NCI-H1105 treated with DMSO at 0.1 percent for 48 hours (cell line): ENCODE measurements around the gene EP400.

Source experiments
- DNase-seq: peaks from one replicate; lab custom pipeline; 2025; lab: John Stamatoyannopoulos, UW

Gene EP400

GRCh38 chr12:131988054-131988796, 38.5 kb downstream of the EP400 start:
- no peak for DNase-seq

DNA sequence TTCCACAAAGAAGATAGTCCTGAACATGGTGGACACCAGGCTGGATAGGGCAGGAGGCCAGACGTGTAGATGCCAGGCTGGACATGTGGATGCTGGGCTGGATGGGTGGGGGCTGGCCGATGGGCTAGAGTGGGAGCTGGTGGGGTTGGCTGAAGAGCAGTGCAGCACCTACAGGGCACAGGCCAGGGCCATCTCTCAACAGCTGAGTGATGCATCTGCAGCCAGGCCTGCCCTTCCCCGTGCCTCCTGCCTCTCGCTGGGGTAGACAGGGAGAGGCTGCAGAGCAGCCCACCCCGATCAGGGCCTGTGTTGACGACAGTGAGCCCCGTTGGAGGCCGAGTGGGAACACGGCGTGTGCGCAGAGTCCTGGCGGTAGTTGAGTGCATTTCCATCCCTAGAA, 39.3 kb downstream of the EP400 start:
- DNase-seq, result no peak

DNA sequence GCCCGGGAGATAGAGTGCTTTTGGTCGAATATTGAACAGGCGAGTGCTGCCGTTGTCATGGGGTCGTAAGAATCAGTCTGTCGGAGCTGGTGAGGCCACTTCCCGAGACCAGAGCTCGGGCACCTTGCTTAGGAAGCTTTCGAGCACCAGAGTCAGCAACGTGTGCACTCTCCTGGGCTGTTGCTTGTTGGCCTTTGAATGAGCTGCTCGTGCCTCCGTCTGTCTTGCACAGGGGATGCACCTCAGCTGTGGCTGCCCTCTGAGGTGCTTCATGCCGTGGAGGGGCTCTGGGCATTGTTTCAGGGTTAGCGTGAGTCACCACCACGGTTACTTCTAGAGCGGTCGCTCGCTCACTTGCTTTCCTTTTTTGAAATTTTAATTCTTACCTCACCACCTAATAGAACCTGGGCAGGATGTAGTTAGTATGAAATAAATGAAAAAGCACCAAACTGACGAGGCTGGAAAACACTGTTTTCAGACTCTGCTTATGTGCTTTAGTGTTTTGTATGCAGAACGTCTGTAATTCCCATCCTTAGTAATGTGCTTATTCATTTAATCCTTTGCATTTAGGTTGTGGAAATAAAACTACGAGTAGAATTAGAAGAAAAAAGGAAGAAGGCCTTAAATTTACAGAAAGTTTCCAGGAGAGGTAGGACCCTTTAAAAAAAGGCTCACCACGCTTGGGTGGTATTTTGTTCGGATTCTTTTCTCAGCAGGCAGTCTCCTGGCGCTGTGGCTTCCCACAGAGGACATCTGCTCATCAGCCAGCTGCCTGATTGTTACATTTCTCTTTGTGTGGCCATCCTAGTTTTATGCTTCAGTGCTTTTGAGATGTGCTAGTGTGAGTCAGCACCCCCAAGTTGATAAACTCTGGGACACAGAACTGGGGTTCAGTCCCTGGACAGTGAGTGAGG, 40.6 kb downstream of the EP400 start:
- DNase-seq, result no peak

DNA sequence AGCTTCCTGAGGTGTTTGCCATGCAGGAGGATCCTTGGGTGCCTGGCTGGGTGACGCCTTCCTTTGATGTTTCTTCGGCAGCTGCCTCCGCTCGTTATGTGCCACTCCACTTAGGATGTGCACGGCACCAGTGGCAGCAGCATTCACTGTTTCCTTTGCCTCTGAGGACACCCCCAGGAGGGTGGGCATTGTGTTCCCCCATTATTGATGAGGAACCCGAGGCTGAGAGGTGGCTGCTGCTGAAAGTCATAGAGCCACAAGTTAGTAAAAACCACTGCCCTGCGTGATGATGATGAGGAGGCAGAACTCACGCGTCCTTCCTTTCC, 41.2 kb downstream of the EP400 start:
- no peak for DNase-seq

- DNase-seq, result no peak
Observed at GRCh38 chr12:131991816-131992430, 42.2 kb downstream of the EP400 start.

- no peak for DNase-seq
Observed at GRCh38 chr12:131994589-131994988, 44.8 kb downstream of the EP400 start.

DNA sequence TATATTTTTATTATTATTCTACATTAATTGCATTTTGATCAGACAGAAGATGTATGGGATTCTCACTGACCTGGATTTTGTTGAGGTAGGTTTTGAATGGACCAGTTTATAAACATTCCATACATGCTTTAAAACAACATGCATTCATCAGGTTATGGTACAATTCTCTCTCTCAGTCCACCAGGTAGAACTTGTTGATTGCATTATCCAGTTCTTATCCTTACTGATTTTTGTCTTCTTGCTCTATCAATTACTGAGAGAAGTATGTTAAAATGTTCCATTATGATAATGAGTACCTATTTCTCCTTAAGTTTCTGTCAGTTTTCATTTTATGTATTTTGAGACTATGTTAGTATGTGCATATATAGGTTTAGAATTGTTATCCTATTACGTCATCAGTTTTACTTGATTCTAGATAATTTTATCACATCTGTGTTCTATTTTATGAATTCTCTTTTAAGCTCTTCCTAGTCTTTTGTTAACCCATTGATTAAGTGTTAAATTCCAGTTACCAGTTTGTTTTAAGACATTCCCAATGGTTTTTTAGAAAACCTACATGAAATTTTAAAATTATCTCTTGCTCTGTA, 50.6 kb downstream of the EP400 start:
- DNase-seq, result no peak

- DNase-seq, result no peak
Observed at GRCh38 chr12:132003846-132004245, 54.1 kb downstream of the EP400 start.

- DNase-seq, result no peak
Observed at GRCh38 chr12:132004946-132005345, 55.2 kb downstream of the EP400 start.

- no peak for DNase-seq
Observed at GRCh38 chr12:132006056-132006680, 56.4 kb downstream of the EP400 start.

DNA sequence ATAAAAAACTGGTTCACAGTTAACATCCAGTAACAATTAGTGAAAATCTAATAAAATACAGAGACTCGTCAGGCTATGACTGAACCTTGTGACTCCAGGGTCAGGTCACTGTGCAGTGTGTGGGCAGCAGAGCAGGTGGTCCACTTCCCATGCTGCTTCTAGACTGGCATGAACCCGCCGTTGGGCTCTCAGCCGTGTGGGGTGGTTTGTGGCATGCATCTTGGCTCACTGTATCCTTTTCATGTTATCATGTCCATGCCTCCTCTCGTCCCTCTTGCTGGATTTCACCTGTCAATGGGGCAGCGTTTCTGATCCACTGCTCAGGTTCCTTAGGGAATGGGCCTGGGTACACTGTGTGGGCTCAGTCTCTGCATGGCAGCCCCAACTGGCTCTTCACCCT, 57.3 kb downstream of the EP400 start:
- DNase-seq, result no peak

DNA sequence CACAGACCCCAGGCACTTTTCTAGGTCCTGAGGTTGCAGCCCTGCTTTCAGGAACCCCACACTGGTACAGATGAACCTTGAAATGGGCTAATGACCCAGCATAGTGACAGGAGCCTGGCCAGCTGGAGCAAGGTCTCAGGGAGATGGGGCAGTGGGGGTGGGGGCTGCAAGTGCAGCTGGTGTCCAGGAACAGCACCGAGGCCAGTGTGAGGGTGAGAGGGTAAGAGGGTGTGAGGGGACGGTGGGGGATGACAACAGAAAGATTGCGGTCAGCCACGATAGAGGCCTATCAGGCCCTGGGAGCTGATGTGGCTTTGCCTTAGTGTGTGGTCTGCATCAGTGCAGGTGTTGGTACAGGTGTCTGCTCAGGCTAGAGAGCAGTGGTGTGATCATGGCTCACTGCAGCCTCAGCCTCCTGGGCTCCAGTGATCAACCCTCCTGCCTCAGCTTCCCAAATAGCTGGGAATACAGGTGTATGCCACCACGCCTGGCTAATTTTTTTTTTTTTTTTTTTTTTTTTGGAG, 59.7 kb downstream of the EP400 start:
- DNase-seq, result no peak

GRCh38 chr12:132012919-132013568, 63.3 kb downstream of the EP400 start:
- no peak for DNase-seq

- DNase-seq, result no peak
Observed at GRCh38 chr12:132014092-132014914, 64.6 kb downstream of the EP400 start.

- no peak for DNase-seq
Observed at GRCh38 chr12:132014915-132015280, 65.2 kb downstream of the EP400 start.

DNA sequence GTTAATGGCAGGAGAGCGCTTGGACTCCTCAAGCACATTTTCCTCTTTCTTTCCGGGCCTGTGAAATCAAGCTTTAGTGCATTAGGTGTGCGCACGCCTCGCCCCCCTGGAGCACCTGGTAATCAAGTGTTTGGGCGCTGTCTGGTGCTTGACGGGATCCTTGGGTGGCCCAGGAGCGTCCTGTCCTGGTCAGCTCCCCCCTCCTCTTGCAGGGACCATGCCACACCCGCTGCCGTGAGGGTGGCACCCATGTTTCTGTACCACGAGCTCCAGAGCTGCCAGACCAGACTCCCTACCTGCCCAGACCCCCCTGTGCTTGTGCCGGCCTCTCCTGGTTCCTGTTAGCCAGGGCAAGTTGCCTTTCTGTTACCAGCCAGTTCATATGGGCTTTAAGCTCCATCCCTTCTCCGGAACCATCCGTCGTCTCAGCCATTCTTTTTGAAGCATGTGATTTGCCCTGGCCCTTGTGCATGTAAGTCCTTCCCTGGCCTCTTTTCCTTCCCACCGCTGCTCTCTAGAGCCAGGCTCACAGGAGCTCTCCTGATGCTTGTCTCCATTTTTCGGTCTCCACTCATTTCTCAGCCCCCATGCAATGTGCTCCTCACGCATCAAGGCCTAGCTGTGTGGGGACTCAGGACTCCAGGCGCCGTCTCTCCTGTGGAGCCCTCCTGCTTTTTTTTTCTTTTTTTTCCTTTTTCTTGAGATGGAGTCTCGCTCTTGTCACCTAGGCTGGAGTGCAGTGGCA, 66.1 kb downstream of the EP400 start:
- no peak for DNase-seq

DNA sequence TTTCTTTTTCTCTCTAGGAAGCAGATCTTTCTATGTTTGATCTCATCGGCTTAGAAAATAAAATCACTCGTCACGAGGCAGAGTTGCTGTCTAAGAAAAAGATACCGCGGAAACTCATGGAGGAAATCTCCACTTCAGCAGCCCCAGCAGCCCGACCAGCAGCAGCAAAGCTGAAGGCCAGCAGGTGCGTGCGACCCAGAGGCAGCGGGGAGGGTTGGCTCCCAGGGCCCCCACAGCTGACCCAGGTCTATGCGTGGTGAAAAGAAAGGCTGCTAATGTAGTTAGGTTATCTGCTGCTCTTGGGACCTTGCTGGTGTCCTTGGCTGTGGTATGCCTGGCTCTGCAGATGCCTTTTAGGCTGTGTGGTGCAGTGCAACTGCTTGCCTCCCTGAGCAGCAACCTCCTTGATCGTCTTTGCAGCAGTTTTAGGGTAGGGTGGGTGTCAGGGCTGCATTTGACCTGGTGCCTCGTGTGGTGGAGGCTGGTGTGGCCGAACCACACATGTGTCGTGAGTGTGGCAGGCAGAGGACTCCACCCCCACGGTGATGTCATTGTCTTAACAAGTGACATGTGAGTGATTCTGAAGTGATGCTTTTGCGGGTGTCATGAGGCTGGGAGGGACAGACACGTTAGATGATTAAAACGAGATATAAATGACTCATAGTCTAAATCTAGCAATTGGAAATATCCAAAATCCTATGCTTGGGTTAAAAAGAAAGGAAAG, 68.6 kb downstream of the EP400 start:
- DNase-seq, result no peak

DNA sequence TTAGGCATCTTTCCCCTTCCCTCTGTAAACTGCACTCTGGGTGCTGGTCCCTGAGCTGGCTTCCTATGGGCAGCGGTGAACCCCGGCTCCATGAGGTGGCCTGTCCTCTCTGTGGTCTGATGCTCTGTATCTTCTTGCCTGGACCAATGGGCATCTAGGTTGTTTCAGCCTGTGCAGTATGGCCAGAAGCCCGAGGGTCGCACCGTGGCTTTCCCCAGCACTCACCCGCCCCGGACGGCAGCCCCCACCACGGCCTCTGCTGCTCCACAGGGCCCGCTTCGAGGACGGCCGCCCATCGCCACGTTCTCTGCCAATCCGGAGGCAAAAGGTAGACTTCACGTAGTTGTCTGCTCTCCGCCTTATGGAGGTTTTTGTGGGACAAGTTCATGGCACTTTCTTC, 70.1 kb downstream of the EP400 start:
- no peak for DNase-seq

DNA sequence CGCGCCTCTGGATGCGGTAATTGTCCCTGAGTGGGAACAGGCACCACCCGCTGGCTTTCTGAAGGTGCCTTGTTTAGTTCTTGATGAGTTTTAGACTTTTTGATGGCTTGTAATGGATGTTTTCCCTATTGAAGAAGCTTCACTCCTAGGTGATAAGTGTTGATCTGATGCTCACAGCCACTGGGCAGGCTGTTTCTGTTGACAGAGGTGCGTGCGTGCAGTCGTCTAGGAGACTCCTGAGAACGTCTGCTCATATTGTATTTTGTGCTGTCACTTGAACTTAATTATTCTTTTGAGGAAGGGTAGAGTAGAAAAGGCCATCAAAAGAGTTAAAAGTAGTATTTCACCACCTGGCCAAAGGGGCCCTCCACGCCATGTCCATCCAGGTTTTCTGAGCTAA, 70.5 kb downstream of the EP400 start:
- no peak for DNase-seq
